ENCODE data around the gene B4GALNT2. TPM values are rescaled to one million over a fixed set of nuclear protein-coding genes. Genes with fewer than 3 reads are reported as not detected.

The B4GALNT2 gene
- total and polyA plus RNA-seq, 2 of the 8 experiments (the other 6 are each of a cell fraction or from before 2014, with no cell fraction given) = not detected

DNA sequence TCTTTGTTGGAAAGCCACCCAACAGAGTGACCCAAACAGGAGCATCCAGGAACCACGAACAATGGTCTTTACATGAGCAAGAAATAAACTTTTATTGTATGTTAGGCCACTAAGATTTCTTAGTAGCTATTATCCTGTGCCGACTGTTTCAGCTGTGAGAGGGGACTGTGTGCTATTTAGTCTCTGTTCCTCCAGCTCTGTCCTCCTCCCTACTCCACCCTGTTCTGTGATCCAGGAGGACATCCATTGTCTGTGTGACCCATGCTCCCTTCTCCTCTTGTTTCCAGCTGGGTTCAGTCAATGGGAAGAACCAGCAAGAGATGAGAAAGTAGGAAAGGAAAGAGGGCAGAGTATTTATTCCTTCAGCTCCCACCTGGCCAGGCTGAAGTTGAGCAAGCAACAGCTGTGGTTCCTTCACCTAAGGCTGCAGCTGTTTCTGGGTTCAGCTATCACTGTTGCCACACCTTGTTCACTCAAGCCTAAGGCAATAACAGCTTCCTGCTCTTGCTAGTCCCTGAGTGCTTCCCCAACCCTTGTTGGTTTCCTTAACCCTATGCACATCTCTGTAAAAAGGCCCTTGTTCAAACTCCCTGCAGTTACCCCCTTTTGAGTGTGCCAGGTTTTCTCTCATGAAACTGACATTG is 14.9 kb upstream of the B4GALNT2 start (continued):
- TF ChIP-seq KDM1A (IDR thresholded peaks at IDR 0.05; ENCODE audit: borderline replicate concordance, low read length) (no peak), POLR2A (IDR thresholded peaks at IDR 0.05; ENCODE audit: control extremely low read depth in 1 of 2, low read depth in 2 of 2, low read length in 2 of 2) (no peak), SUZ12 (IDR thresholded peaks at IDR 0.05; ENCODE audit: low read length) (no peak), SP2 (IDR thresholded peaks at IDR 0.05; ENCODE audit: low read length) (no peak), GTF2F1 (IDR thresholded peaks at IDR 0.05; ENCODE audit: borderline replicate concordance, low read depth, low read length) (no peak), MAFK (IDR thresholded peaks at IDR 0.05; ENCODE audit: low read depth, low read length) (no peak)
